ENCODE data around the gene NKX6-2.

DNA sequence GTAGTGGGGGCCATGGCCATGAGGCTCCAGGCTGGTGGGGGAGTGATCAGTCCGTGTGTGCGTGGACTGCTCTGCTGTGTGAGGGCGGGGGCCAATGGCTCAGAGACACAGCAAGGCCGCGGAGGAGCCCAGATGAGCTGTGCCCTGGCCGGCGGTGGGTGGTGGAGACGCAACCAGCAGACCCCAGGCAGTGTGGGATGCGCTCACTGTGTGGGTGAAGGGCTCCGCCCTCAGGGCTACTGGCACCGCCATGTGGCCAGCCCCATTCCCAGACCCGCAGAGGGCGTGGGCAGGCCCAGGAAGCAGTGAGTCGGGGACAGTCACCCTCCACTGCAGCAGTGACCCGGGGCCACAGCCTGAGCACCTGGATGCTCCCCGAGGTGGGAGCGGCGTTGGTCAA is 9.1 kb downstream of the NKX6-2 start:
- TF ChIP-seq, protein P1, sequence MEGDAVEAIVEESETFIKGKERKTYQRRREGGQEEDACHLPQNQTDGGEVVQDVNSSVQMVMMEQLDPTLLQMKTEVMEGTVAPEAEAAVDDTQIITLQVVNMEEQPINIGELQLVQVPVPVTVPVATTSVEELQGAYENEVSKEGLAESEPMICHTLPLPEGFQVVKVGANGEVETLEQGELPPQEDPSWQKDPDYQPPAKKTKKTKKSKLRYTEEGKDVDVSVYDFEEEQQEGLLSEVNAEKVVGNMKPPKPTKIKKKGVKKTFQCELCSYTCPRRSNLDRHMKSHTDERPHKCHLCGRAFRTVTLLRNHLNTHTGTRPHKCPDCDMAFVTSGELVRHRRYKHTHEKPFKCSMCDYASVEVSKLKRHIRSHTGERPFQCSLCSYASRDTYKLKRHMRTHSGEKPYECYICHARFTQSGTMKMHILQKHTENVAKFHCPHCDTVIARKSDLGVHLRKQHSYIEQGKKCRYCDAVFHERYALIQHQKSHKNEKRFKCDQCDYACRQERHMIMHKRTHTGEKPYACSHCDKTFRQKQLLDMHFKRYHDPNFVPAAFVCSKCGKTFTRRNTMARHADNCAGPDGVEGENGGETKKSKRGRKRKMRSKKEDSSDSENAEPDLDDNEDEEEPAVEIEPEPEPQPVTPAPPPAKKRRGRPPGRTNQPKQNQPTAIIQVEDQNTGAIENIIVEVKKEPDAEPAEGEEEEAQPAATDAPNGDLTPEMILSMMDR (IDR thresholded peaks at IDR 0.05), result no peak
- TF ChIP-seq POLR2A (IDR thresholded peaks at IDR 0.05), result no peak

Data from uterus (tissue), 2 donors.